ENCODE results near the gene CPXM1. TPM values are rescaled to one million over a fixed set of nuclear protein-coding genes. Genes with fewer than 3 reads are reported as not detected.

CPXM1 gene
- total RNA-seq, 1 donor from 2014 or later: 155 TPM

DNA sequence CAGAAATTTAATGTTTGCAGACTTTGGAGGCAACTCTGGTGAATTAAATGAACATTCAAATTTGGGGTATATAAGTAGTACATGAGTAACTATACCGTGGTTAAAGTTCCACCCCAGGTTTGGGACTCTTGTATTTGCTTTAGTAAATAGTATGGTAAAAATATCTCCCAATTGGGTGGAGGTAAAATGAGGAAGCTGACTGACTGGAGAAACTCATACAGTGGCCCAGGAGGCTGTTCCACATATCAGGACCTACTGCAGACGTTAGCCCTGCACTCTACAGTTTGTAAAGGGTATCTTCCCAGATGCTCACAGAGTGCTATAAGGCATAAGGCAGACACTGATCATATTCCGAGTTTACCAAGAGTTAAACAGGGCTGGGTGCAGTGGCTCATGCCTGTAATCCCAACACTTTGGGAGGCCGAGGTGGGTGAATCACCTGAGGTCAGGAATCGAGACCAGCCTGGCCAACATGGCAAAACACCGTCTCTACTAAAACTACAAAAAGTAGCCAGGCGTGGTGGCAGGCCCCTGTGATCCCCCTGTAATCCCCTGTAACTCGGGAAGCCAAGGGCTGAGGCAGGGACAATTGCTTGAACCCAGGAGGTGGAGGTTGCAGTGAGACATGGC is 53.7 kb downstream of the CPXM1 start:
- Mint-ChIP-seq H3K27ac (no peak overlapping the region), H3K36me3 (no peaks in the 10 kb centered on the region)
- no peak for DNase-seq (ENCODE audit: low spot score in 2 of 2, unreplicated experiment in 2 of 2)

DNA sequence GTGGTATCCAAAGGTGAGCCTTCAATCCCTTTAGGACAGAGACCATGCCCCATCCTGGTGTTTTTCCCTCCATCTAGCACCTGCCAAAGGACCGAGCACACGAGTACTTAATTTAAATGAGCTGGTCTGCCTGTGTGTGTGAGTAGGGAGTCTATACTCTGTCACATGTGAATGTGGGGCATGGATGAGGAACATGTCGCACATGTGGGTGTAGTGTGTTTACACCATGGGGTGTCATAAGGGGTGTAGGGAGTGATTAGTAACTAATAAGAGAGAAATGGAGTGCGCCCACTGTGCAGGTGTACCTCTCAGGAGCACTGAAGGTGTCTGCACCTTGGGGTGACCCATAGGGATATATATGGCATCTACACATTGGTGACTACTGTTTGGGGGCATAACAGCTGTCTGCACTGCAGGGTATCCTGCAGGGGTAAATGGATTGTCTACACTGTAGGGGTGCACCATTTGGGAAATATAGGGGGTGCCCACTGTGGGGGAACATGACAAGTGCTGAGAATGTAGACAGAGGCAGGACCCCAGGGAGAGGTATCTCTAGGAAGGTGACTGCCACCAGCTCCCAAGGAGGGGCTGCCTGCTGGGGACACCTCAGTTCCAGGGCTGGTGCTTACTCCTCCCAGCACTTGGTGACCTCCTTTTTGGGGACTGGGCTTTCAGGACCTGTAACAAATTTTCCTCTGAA is 54.3 kb downstream of the CPXM1 start:
- Mint-ChIP-seq H3K36me3 (no peaks in the 10 kb centered on the region), H3K27me3 (ENCODE audit: low read depth) (peaks cover 92% of the 10 kb centered on the region), H3K27ac (no peak overlapping the region)

More for the DNA sequence above, 53.7 kb downstream of the CPXM1 start:
- TF ChIP-seq, protein P1, sequence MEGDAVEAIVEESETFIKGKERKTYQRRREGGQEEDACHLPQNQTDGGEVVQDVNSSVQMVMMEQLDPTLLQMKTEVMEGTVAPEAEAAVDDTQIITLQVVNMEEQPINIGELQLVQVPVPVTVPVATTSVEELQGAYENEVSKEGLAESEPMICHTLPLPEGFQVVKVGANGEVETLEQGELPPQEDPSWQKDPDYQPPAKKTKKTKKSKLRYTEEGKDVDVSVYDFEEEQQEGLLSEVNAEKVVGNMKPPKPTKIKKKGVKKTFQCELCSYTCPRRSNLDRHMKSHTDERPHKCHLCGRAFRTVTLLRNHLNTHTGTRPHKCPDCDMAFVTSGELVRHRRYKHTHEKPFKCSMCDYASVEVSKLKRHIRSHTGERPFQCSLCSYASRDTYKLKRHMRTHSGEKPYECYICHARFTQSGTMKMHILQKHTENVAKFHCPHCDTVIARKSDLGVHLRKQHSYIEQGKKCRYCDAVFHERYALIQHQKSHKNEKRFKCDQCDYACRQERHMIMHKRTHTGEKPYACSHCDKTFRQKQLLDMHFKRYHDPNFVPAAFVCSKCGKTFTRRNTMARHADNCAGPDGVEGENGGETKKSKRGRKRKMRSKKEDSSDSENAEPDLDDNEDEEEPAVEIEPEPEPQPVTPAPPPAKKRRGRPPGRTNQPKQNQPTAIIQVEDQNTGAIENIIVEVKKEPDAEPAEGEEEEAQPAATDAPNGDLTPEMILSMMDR (IDR thresholded peaks at IDR 0.05; ENCODE audit: unreplicated experiment): no peak
- peaks cover 90% of the 10 kb centered on the region for H3K27me3 Mint-ChIP-seq (ENCODE audit: low read depth)
- H3K9me3 Mint-ChIP-seq: no peaks in the 10 kb centered on the region
- no peak overlapping the region for H3K4me3 Mint-ChIP-seq
- H3K4me1 Mint-ChIP-seq: peaks cover 19% of the 10 kb centered on the region

DNA sequence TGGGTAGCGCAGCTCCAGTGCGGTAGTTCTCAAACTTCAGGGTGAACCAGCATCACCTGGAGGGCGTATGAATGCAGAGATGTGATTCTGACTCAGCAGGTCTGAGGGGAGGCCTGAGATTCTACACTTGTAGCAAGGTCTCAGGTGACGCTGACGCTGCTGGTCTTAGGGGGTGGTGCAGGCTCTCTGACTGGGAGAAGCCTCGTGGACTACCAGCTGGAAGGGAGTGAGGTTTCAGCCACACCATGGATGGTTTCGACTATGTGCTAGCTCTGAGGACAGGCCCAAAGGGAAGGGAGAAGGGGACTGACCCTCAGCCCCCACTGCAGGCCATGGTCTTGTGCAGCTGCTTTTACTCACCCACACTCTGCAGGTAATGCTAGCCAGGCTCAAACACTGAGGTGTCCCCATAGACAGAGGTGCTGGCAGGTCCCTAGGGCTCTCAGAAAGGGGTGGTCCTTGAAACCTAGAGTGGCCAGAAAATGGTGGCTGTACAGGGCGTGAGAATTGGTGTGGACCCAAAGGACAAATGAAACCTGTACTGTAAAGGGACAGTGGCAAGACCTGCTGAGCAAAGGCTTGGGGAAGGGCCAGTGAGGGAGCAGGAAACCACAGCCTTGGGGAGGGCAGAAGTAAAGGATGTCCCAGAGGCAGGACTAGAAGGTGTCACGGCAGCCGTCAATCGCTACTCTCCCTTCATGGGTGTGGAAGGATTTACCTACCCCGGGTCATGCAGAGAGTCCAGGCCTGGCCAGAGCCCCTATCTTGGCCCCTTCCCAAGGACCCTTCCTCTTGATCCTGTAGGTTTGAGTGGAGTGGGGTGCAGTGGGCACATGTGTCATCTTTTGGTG is 55.1 kb downstream of the CPXM1 start:
- no peak overlapping the region for H3K27ac Mint-ChIP-seq
- H3K27me3 Mint-ChIP-seq (ENCODE audit: low read depth): peaks cover 92% of the 10 kb centered on the region
- TF ChIP-seq, protein P1 (IDR thresholded peaks at IDR 0.05; ENCODE audit: unreplicated experiment): no peak
- H3K4me3 Mint-ChIP-seq: no peak overlapping the region
- H3K36me3 Mint-ChIP-seq: no peaks in the 10 kb centered on the region
- H3K4me1 Mint-ChIP-seq: peaks cover 11% of the 10 kb centered on the region
- H3K9me3 Mint-ChIP-seq: no peaks in the 10 kb centered on the region
- DNase-seq (ENCODE audit: low spot score in 2 of 2, unreplicated experiment in 2 of 2): no peak

More for the DNA sequence above, 54.3 kb downstream of the CPXM1 start:
- TF ChIP-seq, protein P1 (IDR thresholded peaks at IDR 0.05; ENCODE audit: unreplicated experiment): no peak
- DNase-seq (ENCODE audit: low spot score in 2 of 2, unreplicated experiment in 2 of 2): no peak
- no peak overlapping the region for H3K4me3 Mint-ChIP-seq
- peaks cover 19% of the 10 kb centered on the region for H3K4me1 Mint-ChIP-seq
- no peaks in the 10 kb centered on the region for H3K9me3 Mint-ChIP-seq

Other genes starting within 250 kb of the CPXM1 start
- gene NOP56, start 148.0 kb downstream of the CPXM1 start, total RNA-seq: 258 to 275 TPM (median 267 TPM) in 3 replicates
- 87.9 to 93.1 TPM (median 91.6 TPM) in 3 replicates for gene IDH3B, start 136.4 kb downstream of the CPXM1 start, total RNA-seq
- 65.5 to 78.8 TPM (median 66.4 TPM) in 3 replicates for gene EBF4, start 107.8 kb downstream of the CPXM1 start, total RNA-seq
- not detected in 3 replicates for gene C20orf141, start 14.4 kb upstream of the CPXM1 start, total RNA-seq
- gene TMEM239, start 15.7 kb upstream of the CPXM1 start, total RNA-seq: not detected in 3 replicates
- 108 to 113 TPM (median 108 TPM) in 3 replicates for gene PCED1A, start 40.0 kb upstream of the CPXM1 start, total RNA-seq
- gene VPS16, start 40.1 kb upstream of the CPXM1 start, total RNA-seq: 46.0 to 51.6 TPM (median 47.7 TPM) in 3 replicates
- 62.5 to 67.0 TPM (median 65.2 TPM) in 3 replicates for gene PTPRA, start 72.9 kb upstream of the CPXM1 start, total RNA-seq
- 1.6 to 2.1 TPM (median 1.9 TPM) in 3 replicates for gene GNRH2, start 243.0 kb upstream of the CPXM1 start, total RNA-seq
- gene MRPS26, start 245.4 kb upstream of the CPXM1 start, total RNA-seq: 56.9 to 66.3 TPM (median 57.0 TPM) in 3 replicates

Measured in mesothelial cell of epicardium (in vitro differentiated cells).